Mesenchymal stem cell (in vitro differentiated cells and primary cell): ENCODE measurements around the gene KPTN.

Source experiments
- DNase-seq: peaks from one replicate; pipeline ENCODE4 v3.0.0-alpha.2; 2013
- H2AFZ ChIP-seq: one replicate; pipeline ENCODE4 v1.6.1; 2013; ENCODE audit warnings: low read depth, mild to moderate bottlenecking, control low read depth, inconsistent platforms, low read length, moderate library complexity
- H2AK5ac ChIP-seq: 2 replicates; pipeline ENCODE4 v1.6.1; 2013; ENCODE audit warnings: low read length, moderate library complexity, mild to moderate bottlenecking, inconsistent platforms; ENCODE audit not compliant: severe bottlenecking
- H2BK120ac ChIP-seq: one replicate; pipeline ENCODE4 v1.6.1; 2013; ENCODE audit warnings: low read depth, mild to moderate bottlenecking, inconsistent platforms, low read length, moderate library complexity
- H2BK12ac ChIP-seq, 2 experiments: one replicate each; pipeline ENCODE4 v1.6.1; 2013; ENCODE audit warnings: inconsistent platforms in 2 of 2, low read length in 2 of 2, mild to moderate bottlenecking in 2 of 2, moderate library complexity in 2 of 2, control low read depth in 1 of 2
- H2BK15ac ChIP-seq: one replicate; pipeline ENCODE4 v1.6.1; 2013; ENCODE audit warnings: mild to moderate bottlenecking, low read depth, inconsistent platforms; ENCODE audit not compliant: poor library complexity, severe bottlenecking
- H2BK5ac ChIP-seq: 2 replicates; pipeline ENCODE4 v1.6.1; 2013; ENCODE audit warnings: low read depth, mild to moderate bottlenecking, low read length, control low read depth, inconsistent platforms; ENCODE audit not compliant: poor library complexity, severe bottlenecking
- H3K14ac ChIP-seq, 2 experiments: one replicate each; pipeline ENCODE4 v1.6.1; 2013; ENCODE audit warnings: inconsistent platforms in 2 of 2, low read length in 2 of 2, control low read depth in 1 of 2, mild to moderate bottlenecking in 1 of 2, moderate library complexity in 1 of 2
- H3K18ac ChIP-seq, 2 experiments: one replicate each; pipeline ENCODE4 v1.6.1; 2013; ENCODE audit warnings: inconsistent platforms in 2 of 2, low read length in 2 of 2, control low read depth in 1 of 2, low read depth in 1 of 2, mild to moderate bottlenecking in 1 of 2
- H3K23ac ChIP-seq, 2 experiments: one replicate each; pipeline ENCODE4 v1.6.1; 2013; ENCODE audit warnings: inconsistent platforms in 2 of 2, low read length in 2 of 2, mild to moderate bottlenecking in 2 of 2, moderate library complexity in 2 of 2, control low read depth in 1 of 2
- H3K27ac ChIP-seq: 2 replicates; pipeline ENCODE4 v1.5.1; 2013; ENCODE audit warnings: mild to moderate bottlenecking, moderate library complexity, low read length, control low read depth, inconsistent platforms; ENCODE audit not compliant: poor library complexity, severe bottlenecking
- H3K27me3 ChIP-seq, 2 experiments: 2 replicates each; pipeline versions ENCODE4 v1.6.1 to v1.7.0; 2013; ENCODE audit warnings: low read length in 2 of 2, mild to moderate bottlenecking in 2 of 2, moderate library complexity in 2 of 2, control low read depth in 1 of 2, inconsistent platforms in 1 of 2; ENCODE audit not compliant: control insufficient read depth in 1 of 2, insufficient read depth in 1 of 2
- H3K36me3 ChIP-seq, 2 experiments: 2 replicates each; pipeline versions ENCODE4 v1.6.1 to v1.7.0; 2013; ENCODE audit warnings: low read length in 2 of 2, control low read depth in 1 of 2, inconsistent platforms in 1 of 2, low read depth in 1 of 2, mild to moderate bottlenecking in 1 of 2; ENCODE audit not compliant: insufficient read depth in 2 of 2, control insufficient read depth in 1 of 2
- H3K4ac ChIP-seq, 2 experiments: one replicate each; pipeline ENCODE4 v1.6.1; 2013; ENCODE audit warnings: inconsistent platforms in 2 of 2, low read length in 2 of 2, mild to moderate bottlenecking in 2 of 2, moderate library complexity in 2 of 2, control low read depth in 1 of 2, low read depth in 1 of 2
- H3K4me1 ChIP-seq: 2 replicates; pipeline ENCODE4 v1.6.1; 2013; ENCODE audit warnings: low read depth, low read length, control low read depth; ENCODE audit not compliant: control insufficient read depth, insufficient read depth
- H3K4me2 ChIP-seq: 2 replicates; pipeline ENCODE4 v1.6.1; 2013; ENCODE audit warnings: low read length, mild to moderate bottlenecking, inconsistent platforms; ENCODE audit not compliant: poor library complexity, severe bottlenecking
- H3K4me3 ChIP-seq, 2 experiments: 2 replicates each; pipeline versions ENCODE4 v1.5.1 to v1.7.0; 2013; ENCODE audit warnings: low read length in 2 of 2, mild to moderate bottlenecking in 2 of 2, control low read depth in 1 of 2, low read depth in 1 of 2; ENCODE audit not compliant: insufficient read depth in 1 of 2
- H3K79me1 ChIP-seq: replicated peaks from 2 replicates; pipeline ENCODE4 v1.6.1; 2013; ENCODE audit warnings: mild to moderate bottlenecking, control low read depth, low read length, inconsistent platforms; ENCODE audit not compliant: poor library complexity, severe bottlenecking
- H3K9ac ChIP-seq: 2 replicates; pipeline ENCODE4 v1.7.0; 2013; ENCODE audit warnings: mild to moderate bottlenecking, low read length, moderate library complexity
- H3K9me3 ChIP-seq: 2 replicates; pipeline ENCODE4 v1.7.0; 2013; ENCODE audit warnings: mild to moderate bottlenecking, low read length; ENCODE audit not compliant: control insufficient read depth
- H4K8ac ChIP-seq: one replicate; pipeline ENCODE4 v1.6.1; 2013; ENCODE audit warnings: inconsistent platforms, mild to moderate bottlenecking, low read length, moderate library complexity
- H4K91ac ChIP-seq: one replicate; pipeline ENCODE4 v1.6.1; 2013; ENCODE audit warnings: mild to moderate bottlenecking, low read length, inconsistent platforms
- WGBS: methylation state at CpG from one replicate; pipeline ENCODE4 v1.1.7; 2013; ENCODE audit warnings: mixed read lengths; 5-methylcytosine and 5-hydroxymethylcytosine counted together

The KPTN gene

DNA sequence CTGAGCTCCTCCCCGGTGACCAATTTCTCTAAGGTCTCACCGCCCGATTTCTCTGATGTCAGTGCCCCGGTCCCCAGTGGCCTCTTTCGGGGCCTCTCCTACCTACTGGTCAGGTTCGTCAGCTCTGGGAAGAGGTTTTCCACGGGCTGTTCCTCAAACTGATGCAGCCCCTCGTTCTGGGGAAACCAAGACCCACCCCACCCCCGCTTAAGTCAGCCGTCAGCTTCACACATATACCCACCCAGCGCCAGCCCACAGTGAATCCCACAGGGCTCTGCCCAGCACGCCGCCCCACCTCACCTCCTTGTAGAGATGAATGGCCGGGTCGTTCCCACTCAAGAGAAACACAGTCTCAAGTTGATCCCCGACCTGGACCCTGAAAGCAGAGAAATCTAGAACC, 3.4 kb downstream of the KPTN start:
- H3K23ac ChIP-seq = no peak overlapping the region
- H3K18ac ChIP-seq = no peak overlapping the region
- no peak for DNase-seq
- no peak overlapping the region for H2BK5ac ChIP-seq
- H3K4me2 ChIP-seq = no peak overlapping the region
- H4K8ac ChIP-seq = no peak overlapping the region
- H2BK12ac ChIP-seq = no peak overlapping the region
- H3K9ac ChIP-seq = no peak overlapping the region
- no peaks in the 10 kb centered on the region for H3K79me1 ChIP-seq
- no peak overlapping the region for H2BK15ac ChIP-seq
- peaks cover 8 to 10% of the 10 kb centered on the region in 2 experiments for H3K36me3 ChIP-seq
- peaks cover 0 to 9% of the 10 kb centered on the region in 2 experiments for H3K27me3 ChIP-seq
- H3K4me1 ChIP-seq = peaks cover 11% of the 10 kb centered on the region
- WGBS = 85% methylated on average over 16 of the region's 16 CpGs
- H3K4me3 ChIP-seq = no peak overlapping the region
- H2BK120ac ChIP-seq = no peak overlapping the region
- H2AFZ ChIP-seq = no peak overlapping the region
- H3K9me3 ChIP-seq = no peaks in the 10 kb centered on the region
- no peak overlapping the region for H3K4ac ChIP-seq
- no peak overlapping the region for H3K14ac ChIP-seq
- no peak overlapping the region for H3K27ac ChIP-seq
- no peak overlapping the region for H4K91ac ChIP-seq
- H2AK5ac ChIP-seq = no peak overlapping the region

- H2AK5ac ChIP-seq = no peak overlapping the region
- H3K9me3 ChIP-seq = no peaks in the 10 kb centered on the region
- H3K4me3 ChIP-seq = no peak overlapping the region
- H3K14ac ChIP-seq = no peak overlapping the region
- peak overlapping the region in 1 of 2 experiments; percentile 70 for H3K23ac ChIP-seq
- no peak overlapping the region for H3K27ac ChIP-seq
- H2BK12ac ChIP-seq = no peak overlapping the region
- H4K8ac ChIP-seq = no peak overlapping the region
- no peak overlapping the region for H2BK120ac ChIP-seq
- no peak overlapping the region for H2AFZ ChIP-seq
- no peak overlapping the region for H3K18ac ChIP-seq
- DNase-seq = peak; percentile 16
- 12% methylated on average over 35 of the region's 39 CpGs for WGBS
- H3K36me3 ChIP-seq = peaks cover under 1 to 5% of the 10 kb centered on the region in 2 experiments
- peaks cover 11% of the 10 kb centered on the region for H3K4me1 ChIP-seq
- no peak overlapping the region for H3K9ac ChIP-seq
- H2BK5ac ChIP-seq = no peak overlapping the region
- H3K4me2 ChIP-seq = no peak overlapping the region
- no peaks in the 10 kb centered on the region for H3K79me1 ChIP-seq
- no peak overlapping the region for H4K91ac ChIP-seq
- H3K27me3 ChIP-seq = peaks cover 0 to 9% of the 10 kb centered on the region in 2 experiments
- H2BK15ac ChIP-seq = no peak overlapping the region
- H3K4ac ChIP-seq = no peak overlapping the region
These were observed 4.1 kb downstream of the KPTN start for GRCh38 chr19:47479701-47480503.

DNA sequence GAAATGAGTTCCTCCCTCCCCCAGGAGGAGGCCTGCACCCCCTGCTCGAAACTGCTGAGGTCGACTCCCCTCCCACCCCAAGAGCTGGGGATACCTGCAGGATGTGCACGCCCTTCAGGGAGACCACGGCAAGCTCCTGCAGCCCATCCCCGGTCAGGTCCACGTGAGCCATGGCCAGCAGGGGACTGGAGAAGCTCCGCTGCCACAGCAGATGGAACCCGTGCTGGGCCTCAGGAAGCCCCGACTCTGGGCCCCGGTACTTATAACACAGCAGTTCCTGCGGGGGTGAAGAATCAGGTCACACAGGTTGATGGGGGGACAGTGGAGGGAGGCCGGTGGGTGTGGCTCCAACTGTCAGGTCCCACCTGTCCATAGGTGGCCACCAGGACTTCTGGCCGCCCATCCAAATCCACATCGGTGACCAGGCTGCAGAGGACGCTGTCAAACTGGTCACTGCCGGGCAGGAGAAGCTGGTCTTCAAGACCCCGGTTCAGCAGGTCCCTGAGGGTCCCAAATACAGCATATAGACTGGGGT, 7.5 kb downstream of the KPTN start:
- Histone ChIP-seq H3K9me3 (no peaks in the 10 kb centered on the region), H3K27ac (no peak overlapping the region), H3K18ac (no peak overlapping the region), H3K4me1 (peaks cover 9% of the 10 kb centered on the region), H4K8ac (no peak overlapping the region), H3K36me3 (peaks cover 0 to 5% of the 10 kb centered on the region in 2 experiments), H3K4ac (no peak overlapping the region), H3K14ac (no peak overlapping the region), H4K91ac (no peak overlapping the region), H3K4me2 (no peak overlapping the region), H3K27me3 (peaks cover 18 to 23% of the 10 kb centered on the region in 2 experiments), H3K4me3 (no peak overlapping the region), H3K79me1 (no peaks in the 10 kb centered on the region), H2BK12ac (no peak overlapping the region), H3K23ac (no peak overlapping the region), H2AK5ac (no peak overlapping the region), H2AFZ (no peak overlapping the region), H2BK120ac (no peak overlapping the region), H3K9ac (no peak overlapping the region), H2BK5ac (no peak overlapping the region), H2BK15ac (no peak overlapping the region)
- DNase-seq = no peak
- WGBS = 88% methylated on average over 17 of the region's 17 CpGs

DNA sequence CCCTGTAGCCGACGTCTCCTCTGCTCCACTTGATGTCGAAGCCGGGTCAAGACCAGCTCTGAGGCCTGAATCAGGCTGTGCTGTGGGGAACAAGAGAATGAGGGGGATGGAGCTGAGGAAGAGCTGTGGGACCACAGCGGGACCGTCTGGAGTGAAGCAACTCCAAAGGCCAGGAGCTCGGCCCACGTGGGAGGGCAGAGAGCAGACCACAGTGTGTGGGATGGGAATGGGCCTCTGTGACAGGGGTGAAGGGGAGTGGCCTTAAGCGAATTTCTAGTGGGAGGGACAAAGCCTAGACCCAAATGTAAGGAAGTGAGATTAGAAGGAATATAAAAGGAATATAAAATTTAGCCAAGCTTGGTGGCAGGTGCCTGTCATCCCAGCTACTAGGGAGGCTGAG, 8.6 kb downstream of the KPTN start:
- Histone ChIP-seq H3K27ac (no peak overlapping the region), H2BK120ac (no peak overlapping the region), H4K8ac (no peak overlapping the region), H2AFZ (no peak overlapping the region), H3K79me1 (no peaks in the 10 kb centered on the region), H4K91ac (no peak overlapping the region), H3K27me3 (peaks cover 27 to 33% of the 10 kb centered on the region in 2 experiments), H3K4me1 (peaks cover 9% of the 10 kb centered on the region), H3K4ac (no peak overlapping the region), H3K23ac (no peak overlapping the region), H2BK15ac (no peak overlapping the region), H3K4me2 (no peak overlapping the region), H2AK5ac (no peak overlapping the region), H3K4me3 (no peak overlapping the region), H2BK5ac (no peak overlapping the region), H2BK12ac (no peak overlapping the region), H3K14ac (no peak overlapping the region), H3K36me3 (peaks cover 0 to 5% of the 10 kb centered on the region in 2 experiments), H3K18ac (no peak overlapping the region), H3K9ac (no peak overlapping the region), H3K9me3 (no peaks in the 10 kb centered on the region)
- 88% methylated on average over 9 of the region's 9 CpGs for WGBS
- no peak for DNase-seq
